H9 (cell line): ENCODE measurements around the gene TEK. TPM values are rescaled to one million over a fixed set of nuclear protein-coding genes. Genes with fewer than 3 reads are reported as not detected.

Experiments
- DNase-seq: peaks from one replicate; pipeline ENCODE4 v3.0.0-alpha.2; 2017
- H2AFZ ChIP-seq: one replicate; pipeline ENCODE4 v1.6.1; 2013; ENCODE audit warnings: mild to moderate bottlenecking, low read length, control low read depth, moderate library complexity
- H2AK5ac ChIP-seq: 2 replicates; pipeline ENCODE4 v1.6.1; 2013; ENCODE audit warnings: low read length, control low read depth, mixed read lengths; ENCODE audit not compliant: insufficient read length
- H2BK120ac ChIP-seq: one replicate; pipeline ENCODE4 v1.6.1; 2013; ENCODE audit warnings: low read depth, mild to moderate bottlenecking, low read length, control low read depth, inconsistent platforms; ENCODE audit not compliant: poor library complexity, severe bottlenecking
- H2BK12ac ChIP-seq: 2 replicates; pipeline ENCODE4 v1.6.1; 2013; ENCODE audit warnings: low read length, control low read depth, mixed read lengths, low read depth; ENCODE audit not compliant: insufficient read length
- H2BK15ac ChIP-seq: 2 replicates; pipeline ENCODE4 v1.6.1; 2013; ENCODE audit warnings: low read depth, low read length, control low read depth
- H2BK20ac ChIP-seq: one replicate; pipeline ENCODE4 v1.6.1; 2013; ENCODE audit warnings: low read depth, mild to moderate bottlenecking, low read length, control low read depth, inconsistent platforms; ENCODE audit not compliant: poor library complexity, severe bottlenecking
- H2BK5ac ChIP-seq: 2 replicates; pipeline ENCODE4 v1.6.1; 2013; ENCODE audit warnings: low read length, control low read depth, mixed read lengths; ENCODE audit not compliant: insufficient read length
- H3K14ac ChIP-seq: 2 replicates; pipeline ENCODE4 v1.6.1; 2013; ENCODE audit warnings: low read length, control low read depth; ENCODE audit not compliant: insufficient read depth
- H3K18ac ChIP-seq: 2 replicates; pipeline ENCODE4 v1.6.1; 2013; ENCODE audit warnings: low read depth, mild to moderate bottlenecking, mixed read lengths, low read length, control low read depth; ENCODE audit not compliant: insufficient read length
- H3K23ac ChIP-seq: 2 replicates; pipeline ENCODE4 v1.6.1; 2013; ENCODE audit warnings: low read length, control low read depth, mixed read lengths, low read depth; ENCODE audit not compliant: insufficient read length
- H3K23me2 ChIP-seq: 2 replicates; pipeline ENCODE4 v1.6.1; 2013; ENCODE audit warnings: low read depth, mild to moderate bottlenecking, mixed read lengths, low read length, control low read depth; ENCODE audit not compliant: insufficient read length, poor library complexity, severe bottlenecking
- H3K27ac ChIP-seq: 2 replicates; pipeline ENCODE4 v1.5.1; 2013; ENCODE audit warnings: low read length, control low read depth, mixed read lengths, low read depth; ENCODE audit not compliant: insufficient read length
- H3K27me3 ChIP-seq: 2 replicates; pipeline ENCODE4 v1.6.1; 2013; ENCODE audit warnings: low read length, control low read depth, inconsistent platforms; ENCODE audit not compliant: insufficient read depth
- H3K4ac ChIP-seq: 2 replicates; pipeline ENCODE4 v1.6.1; 2013; ENCODE audit warnings: low read depth, mild to moderate bottlenecking, control low read depth, inconsistent platforms, low read length, moderate library complexity
- H3K4me1 ChIP-seq: 2 replicates; pipeline ENCODE4 v1.6.1; 2013; ENCODE audit warnings: low read length, control low read depth, inconsistent platforms; ENCODE audit not compliant: insufficient read depth
- H3K4me2 ChIP-seq: 2 replicates; pipeline ENCODE4 v1.6.1; 2013; ENCODE audit warnings: low read length, control low read depth, mixed read lengths; ENCODE audit not compliant: insufficient read length, insufficient read depth
- H3K56ac ChIP-seq: 2 replicates; pipeline ENCODE4 v1.6.1; 2013; ENCODE audit warnings: low read depth, mild to moderate bottlenecking, mixed read lengths, low read length, control low read depth; ENCODE audit not compliant: insufficient read length
- H3K79me1 ChIP-seq: 2 replicates; pipeline ENCODE4 v1.6.1; 2013; ENCODE audit warnings: low read depth, mild to moderate bottlenecking, moderate library complexity, low read length, control low read depth, inconsistent platforms; ENCODE audit not compliant: insufficient read depth, poor library complexity, severe bottlenecking
- H3K79me2 ChIP-seq: 2 replicates; pipeline ENCODE4 v1.6.1; 2013; ENCODE audit warnings: low read length, control low read depth, inconsistent platforms; ENCODE audit not compliant: insufficient read depth
- H3K9ac ChIP-seq: 2 replicates; pipeline ENCODE4 v1.6.1; 2013; ENCODE audit warnings: low read length, control low read depth, mixed read lengths; ENCODE audit not compliant: insufficient read length; ENCODE audit errors: extremely low read depth
- H3K9me3 ChIP-seq: one replicate; pipeline ENCODE4 v1.6.1; 2013; ENCODE audit warnings: low read depth, low read length, inconsistent platforms; ENCODE audit not compliant: control insufficient read depth
- H3T11ph ChIP-seq: one replicate; pipeline ENCODE4 v1.6.1; 2013; ENCODE audit warnings: mild to moderate bottlenecking, low read length, control low read depth, inconsistent platforms
- H4K20me1 ChIP-seq: one replicate; pipeline ENCODE4 v1.6.1; 2013; ENCODE audit not compliant: control insufficient read depth, insufficient read length, insufficient read depth
- H4K5ac ChIP-seq: 2 replicates; pipeline ENCODE4 v1.6.1; 2013; ENCODE audit warnings: low read depth, mild to moderate bottlenecking, mixed read lengths, low read length, control low read depth; ENCODE audit not compliant: insufficient read length
- H4K8ac ChIP-seq: replicated peaks from 2 replicates; pipeline ENCODE4 v1.6.1; 2013; ENCODE audit warnings: low read length, control low read depth, mixed read lengths, low read depth; ENCODE audit not compliant: insufficient read length
- H4K91ac ChIP-seq: 2 replicates; pipeline ENCODE4 v1.6.1; 2013; ENCODE audit warnings: low read depth, mild to moderate bottlenecking, moderate library complexity, mixed read lengths, low read length, control low read depth; ENCODE audit not compliant: insufficient read length
- H3K27ac Mint-ChIP-seq, 3 experiments: 2 replicates in 2 of 3; 3 replicates in 1 of 3; pipeline ENCODE4 v1.8.0; 2020 to 2021; ENCODE audit warnings: mixed read lengths in 3 of 3, mild to moderate bottlenecking in 1 of 3, moderate library complexity in 1 of 3
- H3K27me3 Mint-ChIP-seq: 2 replicates; pipeline ENCODE4 v1.8.0; 2021; ENCODE audit warnings: low read depth, mild to moderate bottlenecking, moderate library complexity, mixed read lengths
- H3K36me3 Mint-ChIP-seq, 3 experiments: 2 replicates in 2 of 3; 3 replicates in 1 of 3; pipeline ENCODE4 v1.8.0; 2020 to 2021; ENCODE audit warnings: low read depth in 3 of 3, mixed read lengths in 3 of 3; ENCODE audit not compliant: insufficient read depth in 1 of 3
- H3K4me1 Mint-ChIP-seq, 2 experiments: 2 replicates each; pipeline ENCODE4 v1.8.0; 2020; ENCODE audit warnings: mixed read lengths in 2 of 2
- H3K4me3 Mint-ChIP-seq, 2 experiments: 2 replicates in 1 of 2; 3 replicates in 1 of 2; pipeline ENCODE4 v1.8.0; 2020 to 2021; ENCODE audit warnings: mild to moderate bottlenecking in 2 of 2, mixed read lengths in 2 of 2, moderate library complexity in 1 of 2
- H3K9me3 Mint-ChIP-seq, 2 experiments: 2 replicates in 1 of 2; 3 replicates in 1 of 2; pipeline ENCODE4 v1.8.0; 2020; ENCODE audit warnings: mild to moderate bottlenecking in 2 of 2, mixed read lengths in 2 of 2, moderate library complexity in 1 of 2
- CTCF ChIP-seq: fragments of 200-600 bp; sonication (generic); conservative IDR thresholded peaks from 3 replicates; pipeline ENCODE4 v1.8.0; 2021; ENCODE audit warnings: antibody characterized with exemption, mild to moderate bottlenecking
- WGBS: extraction: QIAGEN DNeasy Blood & Tissue Kit; methylation state at CpG from one replicate; pipeline ENCODE4 v1.1.7; 2013; ENCODE audit warnings: missing lambda C conversion rate, low lambda C conversion rate, mixed read lengths; ENCODE audit not compliant: insufficient read length; ENCODE audit errors: extremely low coverage; 5-methylcytosine and 5-hydroxymethylcytosine counted together
- total RNA-seq: library from RNA; stranded (reverse); gene quantifications from 2 replicates; pipeline ENCODE4 v1.2.1, GENCODE V29; 2021

The TEK gene
- total RNA-seq, 1 experiment from 2014 or later = 1.8 TPM

DNA sequence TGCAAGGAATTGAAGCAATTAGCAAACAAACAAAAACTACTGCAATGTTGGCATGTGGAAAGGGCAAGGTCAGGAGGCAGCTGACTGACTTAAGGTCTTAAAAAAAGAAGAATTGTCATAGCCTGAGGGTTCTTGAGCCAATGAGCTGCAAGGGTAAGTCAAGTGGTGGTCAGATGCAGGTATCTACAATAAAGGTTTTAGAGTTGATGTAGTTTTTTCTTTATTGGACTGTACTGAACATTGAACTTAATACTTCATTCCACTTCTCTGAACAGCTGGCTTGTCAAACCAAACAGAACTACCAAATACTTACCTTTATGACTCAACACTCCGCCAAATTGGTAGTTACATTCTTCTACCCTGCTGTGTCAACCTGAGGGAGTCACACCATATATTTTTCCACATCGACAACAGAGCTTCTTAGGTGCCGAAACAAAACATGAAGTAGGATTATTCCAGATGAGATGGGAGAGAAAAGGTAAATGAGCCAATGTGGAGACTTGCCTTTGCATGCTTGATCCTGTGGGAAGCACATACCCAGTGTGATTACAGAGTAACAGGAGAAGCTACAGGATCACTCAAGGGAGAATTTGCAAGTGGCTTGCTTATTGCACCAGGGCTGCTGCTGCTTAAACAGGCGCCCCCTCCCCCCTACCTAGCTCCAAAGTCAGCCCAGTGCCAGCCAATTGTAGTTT is 152.6 kb downstream of the TEK start:
- no peak overlapping the region for H4K8ac ChIP-seq
- H2BK12ac ChIP-seq = no peak overlapping the region
- no peak overlapping the region for H3K23ac ChIP-seq
- H2BK20ac ChIP-seq = no peak overlapping the region
- H4K5ac ChIP-seq = no peak overlapping the region
- H3K9me3 Mint-ChIP-seq = no peaks in the 10 kb centered on the region
- no peaks in the 10 kb centered on the region for H3K27me3 ChIP-seq
- no peak overlapping the region for H3K9ac ChIP-seq
- no peaks in the 10 kb centered on the region for H3K79me2 ChIP-seq
- H3K4me1 Mint-ChIP-seq = peaks cover 0 to 6% of the 10 kb centered on the region in 2 experiments; a peak in 1 of 4 replicates
- no peak overlapping the region for H2BK5ac ChIP-seq
- no peak overlapping the region; a peak in 1 of 7 replicates for H3K27ac Mint-ChIP-seq
- H3K36me3 Mint-ChIP-seq = no peaks in the 10 kb centered on the region
- no peaks in the 10 kb centered on the region for H3K79me1 ChIP-seq
- H3K56ac ChIP-seq = no peak overlapping the region
- no CpG with 5 or more reads among the region's 4 CpGs for WGBS
- H3K23me2 ChIP-seq = no peaks in the 10 kb centered on the region
- no peak overlapping the region for H3K14ac ChIP-seq
- H2AFZ ChIP-seq = no peak overlapping the region
- H3K27me3 Mint-ChIP-seq = no peaks in the 10 kb centered on the region
- no peak overlapping the region for H3K4ac ChIP-seq
- H3K18ac ChIP-seq = no peak overlapping the region
- no peak overlapping the region for H3K27ac ChIP-seq
- no peak overlapping the region for H3K4me2 ChIP-seq
- DNase-seq = no peak
- H2BK120ac ChIP-seq = no peak overlapping the region
- TF ChIP-seq CTCF = no peak
- H2AK5ac ChIP-seq = no peak overlapping the region
- no peak overlapping the region for H2BK15ac ChIP-seq
- H3T11ph ChIP-seq = no peak overlapping the region
- no peak overlapping the region for H3K4me3 Mint-ChIP-seq
- H3K9me3 ChIP-seq = no peaks in the 10 kb centered on the region
- no peaks in the 10 kb centered on the region for H4K20me1 ChIP-seq
- H3K4me1 ChIP-seq = no peaks in the 10 kb centered on the region
- no peak overlapping the region for H4K91ac ChIP-seq
